Amniotic stem cell (primary cell): ENCODE results near the gene PWWP2B.
A peak's percentile ranks its signal among the peaks of the same experiment; 100 is the strongest.
"Not testable (repeated sequence)": the region's sequence is repeated elsewhere in the genome, so short reads cannot be mapped to it uniquely, and the experiment has no call there.

ENCODE experiments used
- DNase-seq: peaks from one replicate; lab custom pipeline; 2025; lab: John Stamatoyannopoulos, UW

Gene PWWP2B

DNA sequence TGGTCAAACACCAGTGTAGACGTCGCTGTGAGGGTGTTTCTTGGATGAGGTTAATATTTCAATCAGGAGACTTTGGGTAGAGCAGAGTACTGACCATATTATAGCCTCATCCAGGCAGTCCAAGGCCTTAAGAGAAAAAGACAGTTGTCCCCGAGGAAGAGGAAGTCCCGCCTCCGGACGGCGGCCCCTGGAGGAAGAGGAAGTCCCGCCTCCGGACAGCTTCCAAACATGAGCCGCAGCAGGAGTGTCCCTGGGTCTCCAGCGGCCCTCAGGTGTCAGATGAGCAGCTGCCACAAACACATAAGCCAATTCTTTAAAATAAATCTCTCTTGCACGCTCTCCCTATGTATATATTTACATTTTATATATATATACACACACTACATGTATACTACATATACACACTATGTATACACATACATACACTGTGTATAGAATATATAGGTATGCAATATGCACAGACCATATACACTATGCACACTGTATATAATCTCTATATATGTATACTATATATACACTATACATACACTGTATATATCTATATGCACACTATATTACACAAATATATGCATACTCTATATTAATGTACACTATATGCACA, 37.5 kb downstream of the PWWP2B start:
- DNase-seq = no peak

DNA sequence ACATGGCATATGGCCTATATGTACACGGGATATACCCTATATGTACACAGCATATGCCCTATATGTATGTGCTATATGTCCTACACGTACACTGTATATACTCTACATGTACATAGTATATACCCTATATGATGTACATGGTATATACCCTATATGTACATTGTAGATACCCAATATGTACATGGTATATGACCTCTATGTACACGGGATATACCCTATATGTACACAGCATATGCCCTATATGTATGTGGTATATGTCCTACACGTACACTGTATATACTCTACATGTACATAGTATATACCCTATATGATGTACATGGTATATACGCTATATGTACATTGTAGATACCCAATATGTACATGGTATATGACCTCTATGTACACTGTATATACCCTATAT, 38.3 kb downstream of the PWWP2B start:
- not testable (repeated sequence) for DNase-seq

DNA sequence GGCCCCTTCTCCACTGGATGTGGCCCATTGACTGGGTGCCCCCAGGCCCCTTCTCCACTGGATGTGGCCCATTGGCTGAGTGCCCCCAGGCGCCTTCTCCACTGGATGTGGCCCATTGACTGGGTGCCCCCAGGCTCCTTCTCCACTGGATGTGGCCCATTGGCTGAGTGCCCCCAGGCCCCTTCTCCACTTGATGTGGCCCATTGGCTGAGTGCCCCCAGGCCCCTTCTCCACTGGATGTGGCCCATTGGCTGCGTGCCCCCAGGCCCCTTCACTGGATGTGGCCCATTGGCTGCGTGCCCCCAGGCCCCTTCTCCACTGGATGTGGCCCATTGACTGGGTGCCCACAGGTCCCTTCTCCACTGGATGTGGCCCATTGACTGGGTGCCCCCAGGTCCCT, 39.1 kb downstream of the PWWP2B start:
- not testable (repeated sequence) for DNase-seq

DNA sequence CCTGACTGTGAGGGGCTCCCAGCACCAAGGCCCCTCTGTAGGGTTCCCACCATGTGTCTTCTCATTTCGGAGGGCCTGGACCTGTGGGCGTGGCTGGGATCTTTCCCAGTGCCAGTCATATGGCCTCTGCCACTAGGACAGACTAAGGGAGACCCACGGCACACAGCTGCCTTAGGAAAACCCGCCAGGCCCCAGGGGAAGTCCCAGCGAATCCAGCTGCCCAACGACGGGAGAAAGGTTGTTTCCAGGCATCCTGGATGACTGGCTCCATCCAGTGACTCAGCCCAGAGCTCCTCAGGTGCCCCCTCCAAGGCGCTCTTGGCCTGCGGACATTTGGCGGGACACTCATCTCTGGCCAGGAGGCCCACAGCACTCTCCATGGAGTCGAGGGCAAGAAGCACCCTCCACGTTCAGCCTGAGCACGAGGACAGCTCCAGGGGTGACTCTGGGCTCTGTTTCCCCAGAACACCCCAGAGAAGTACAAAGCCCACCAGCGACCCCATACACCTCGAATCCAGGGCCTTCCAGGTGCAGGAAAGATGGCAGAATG, 39.9 kb downstream of the PWWP2B start:
- no peak for DNase-seq

DNA sequence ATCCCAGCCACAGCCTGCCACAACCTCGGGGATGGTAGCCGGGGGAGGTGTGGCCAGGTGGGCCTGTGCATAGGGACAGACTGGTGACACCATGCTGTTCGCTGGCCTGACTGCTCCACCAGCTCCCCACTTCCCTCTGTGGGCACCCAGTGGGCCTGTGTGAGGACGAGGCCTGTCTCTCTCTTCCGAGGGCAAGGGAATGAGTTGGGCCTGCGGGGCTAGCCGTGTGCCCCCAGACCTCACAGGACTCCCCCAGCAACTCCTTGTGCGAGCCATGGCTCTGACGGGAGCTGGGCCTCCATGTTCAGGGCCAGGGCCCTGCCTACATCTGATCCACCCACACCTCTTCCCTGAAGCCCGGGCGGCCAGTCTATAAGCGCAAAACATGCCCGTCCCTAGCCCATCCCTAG, 40.5 kb downstream of the PWWP2B start:
- no peak for DNase-seq

DNA sequence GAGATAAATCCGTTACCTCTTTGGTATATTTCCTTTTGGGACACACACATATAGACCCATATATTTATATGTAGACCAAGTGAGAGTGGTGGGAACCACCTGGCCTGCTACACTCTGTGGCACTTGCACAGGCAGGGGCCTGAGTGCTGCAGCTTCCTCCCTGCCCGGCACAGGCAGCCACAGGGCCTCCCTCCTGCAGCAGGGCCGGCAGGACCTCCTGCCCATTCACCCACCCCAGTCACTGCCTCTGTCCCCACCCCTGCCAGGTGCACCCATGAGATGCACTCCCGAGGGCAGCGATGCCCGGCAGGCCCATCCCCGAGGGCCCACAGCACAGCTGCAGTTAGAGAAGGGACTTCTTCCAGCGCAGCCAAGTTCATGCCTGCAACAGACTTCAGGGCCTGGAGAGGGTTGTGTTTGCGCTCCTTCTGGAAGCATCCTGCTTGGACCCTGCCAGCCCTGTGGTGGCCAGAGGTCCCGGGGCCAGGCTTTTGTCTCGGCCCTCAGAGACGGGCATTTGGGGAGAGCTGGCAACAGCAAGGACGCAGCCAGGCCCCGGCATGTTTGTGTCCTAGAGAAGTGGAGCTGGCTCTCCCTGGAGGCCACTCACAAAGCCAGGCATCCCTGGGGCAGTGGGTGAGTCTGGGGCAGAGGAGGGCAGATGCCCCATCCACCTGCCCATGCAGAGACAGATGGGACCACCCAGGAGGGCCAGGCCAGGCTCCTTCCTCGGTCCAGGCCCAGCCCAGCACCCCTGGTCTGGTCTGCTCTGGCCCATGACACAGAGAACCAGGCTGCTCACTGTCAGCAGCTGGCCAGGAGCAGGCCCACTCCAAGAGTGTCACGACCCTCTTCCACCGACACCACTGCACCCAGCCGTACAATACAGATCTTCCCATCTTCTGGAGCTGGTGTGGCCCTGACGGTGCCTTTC, 41.4 kb downstream of the PWWP2B start:
- DNase-seq = no peak

DNA sequence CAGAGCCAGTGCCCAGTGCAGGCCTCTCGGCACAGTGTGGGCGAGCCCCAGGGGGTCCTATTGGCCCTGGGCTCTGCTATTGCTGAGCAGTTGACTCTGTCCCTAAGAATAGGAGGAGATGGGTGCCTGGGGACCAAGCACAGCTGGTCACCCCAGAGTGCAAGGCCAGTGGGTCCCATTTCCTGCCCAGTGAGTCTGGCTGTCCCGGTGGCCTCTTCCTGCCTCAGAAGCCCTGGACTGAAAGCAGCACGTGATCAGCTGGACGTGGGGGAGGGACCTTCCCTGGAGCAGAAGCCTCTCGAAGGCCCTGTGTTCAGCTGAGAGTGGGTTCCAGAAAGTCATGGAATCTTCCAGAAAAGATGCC, 42.0 kb downstream of the PWWP2B start:
- DNase-seq = no peak

DNA sequence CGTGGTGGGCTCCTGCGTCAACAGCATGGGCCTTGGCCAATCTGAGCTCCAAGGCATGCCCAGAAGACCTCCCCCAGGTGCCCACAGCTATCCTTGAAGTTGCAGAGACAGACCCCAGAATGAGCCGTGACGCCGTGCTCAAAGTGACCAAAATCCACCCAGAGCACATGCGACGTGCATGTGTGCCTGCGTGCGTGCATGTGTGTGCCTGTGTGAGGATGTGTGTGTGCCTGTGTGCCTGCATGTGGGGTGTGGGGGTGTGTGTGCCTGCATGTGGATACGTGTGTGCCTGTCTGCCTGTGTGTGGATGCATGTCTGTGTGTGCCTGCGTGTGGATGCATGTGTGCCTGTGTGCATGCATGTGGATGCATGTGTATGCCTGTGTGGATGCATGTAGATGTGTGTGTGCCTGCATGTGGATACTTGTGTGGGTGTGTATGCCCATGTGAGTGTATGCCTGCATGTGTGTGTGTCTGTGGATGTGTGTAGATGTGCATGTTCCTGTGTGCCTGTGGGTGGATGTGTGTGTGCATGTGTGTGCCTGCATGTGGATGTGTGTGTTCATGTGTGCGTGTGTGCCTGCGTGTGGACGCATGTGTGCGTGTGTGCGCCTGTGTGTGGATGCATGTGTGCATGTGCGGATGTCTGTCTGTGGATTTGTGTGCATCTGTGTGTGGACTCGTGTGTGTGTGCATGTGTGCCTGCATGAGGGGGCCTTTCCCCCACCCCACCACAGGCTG, 42.6 kb downstream of the PWWP2B start:
- no peak for DNase-seq

DNA sequence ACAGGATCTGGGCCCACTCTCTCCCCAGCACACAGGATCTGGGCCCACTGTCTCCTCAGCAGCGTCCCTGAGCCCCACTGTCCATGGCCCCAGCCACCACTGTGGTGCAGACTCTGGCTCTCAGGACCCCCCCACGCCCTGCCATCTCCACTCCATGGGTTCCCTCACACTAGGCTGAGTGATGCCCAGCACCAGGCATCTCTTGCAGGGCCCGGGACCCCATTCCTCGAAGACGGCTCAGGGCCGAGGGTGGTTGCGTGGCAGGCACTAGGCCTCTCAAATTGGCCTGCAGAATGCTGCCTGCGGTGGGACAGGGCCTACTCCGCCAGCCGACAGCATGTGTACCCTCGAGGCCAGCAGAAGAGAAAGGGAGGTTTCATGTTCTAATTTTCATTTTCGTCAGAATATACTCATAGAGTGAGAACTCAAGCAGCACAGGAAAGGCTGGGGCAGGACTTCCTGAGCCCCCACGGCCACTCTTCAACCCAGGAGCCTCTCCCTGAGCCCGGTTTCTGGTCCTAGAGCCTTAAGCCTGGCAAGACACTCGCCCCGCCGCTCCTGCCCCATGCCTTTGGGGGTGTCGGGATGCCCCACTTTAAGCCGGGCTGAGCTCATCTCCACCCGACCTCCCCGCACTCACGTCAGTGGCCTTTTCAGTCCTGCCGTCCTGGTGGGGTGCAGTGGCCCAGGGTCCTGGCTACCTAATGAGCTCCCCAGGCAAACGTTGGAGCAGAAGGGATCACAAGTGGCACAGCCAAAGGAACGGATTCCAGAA, 44.0 kb downstream of the PWWP2B start:
- DNase-seq = no peak

DNA sequence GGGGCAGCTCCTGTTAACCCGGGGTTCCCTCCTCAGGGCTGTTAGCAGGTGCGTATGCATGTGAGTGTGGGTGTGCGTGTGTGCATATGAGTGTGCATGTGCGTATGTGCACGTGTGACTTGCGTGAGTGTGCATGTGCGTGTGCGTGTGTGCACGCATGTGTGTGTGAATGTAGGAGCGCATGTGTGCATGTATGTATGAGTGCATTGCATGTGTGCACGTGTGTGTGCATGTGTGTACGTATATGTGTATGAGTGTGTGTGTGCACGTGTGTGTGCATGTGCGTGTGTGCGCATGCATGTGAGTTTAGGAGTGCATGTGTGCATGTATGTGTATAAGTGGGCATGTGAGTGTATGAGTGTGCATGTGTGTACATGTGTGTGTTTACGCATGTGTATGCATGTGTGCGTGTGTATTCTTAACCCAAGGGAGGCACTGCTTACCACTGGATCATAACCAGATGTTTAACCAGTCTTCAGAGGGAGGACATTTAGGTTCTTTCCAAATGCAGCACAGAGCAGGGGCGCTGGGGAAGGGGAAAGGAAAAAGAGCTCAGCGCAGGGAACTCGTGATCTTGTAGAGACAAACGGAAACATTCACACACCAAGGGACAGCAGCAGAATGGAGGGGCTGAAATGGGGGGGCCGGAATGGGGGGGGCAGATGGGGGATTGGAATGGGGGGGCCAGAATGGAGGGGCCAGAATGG, 45.0 kb downstream of the PWWP2B start:
- no peak for DNase-seq

DNA sequence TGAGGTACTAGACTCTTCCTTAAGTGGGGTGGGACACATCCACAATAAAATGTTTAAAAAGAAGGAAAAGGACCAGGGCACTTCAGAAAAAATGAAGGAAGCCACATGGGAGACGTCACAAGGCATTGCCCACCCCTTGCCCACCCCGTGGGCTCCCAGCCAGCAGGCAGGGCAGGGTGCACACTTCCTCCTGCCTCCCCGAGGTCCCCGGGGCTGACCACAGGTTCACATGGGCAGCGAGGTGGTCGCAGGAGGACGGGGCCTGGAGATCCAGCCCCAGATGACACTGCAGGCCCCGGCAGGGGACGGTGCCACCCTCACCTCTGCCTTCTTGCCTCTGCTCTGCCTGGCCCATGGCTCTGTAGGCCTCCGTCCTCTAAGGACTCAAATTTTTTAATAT, 45.6 kb downstream of the PWWP2B start:
- DNase-seq = no peak

DNA sequence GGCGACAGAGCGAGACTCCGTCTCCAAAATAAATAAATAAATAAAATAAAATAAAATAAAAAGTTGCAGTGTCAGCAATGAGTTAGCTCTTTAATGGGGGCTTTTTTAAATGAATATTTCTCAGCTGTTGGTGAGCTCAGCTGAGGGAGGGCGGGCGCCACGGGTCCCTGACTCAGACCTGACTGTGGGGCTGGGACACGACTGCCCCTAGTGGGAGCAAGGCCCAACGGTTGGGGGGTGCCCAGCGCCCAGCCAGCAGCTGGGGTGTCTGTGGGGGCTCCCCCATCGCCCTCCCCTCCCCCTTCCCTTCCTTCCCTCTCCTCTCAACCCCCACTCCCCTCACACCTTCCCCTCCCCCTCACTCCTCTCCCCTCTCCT, 46.6 kb downstream of the PWWP2B start:
- DNase-seq = no peak

DNA sequence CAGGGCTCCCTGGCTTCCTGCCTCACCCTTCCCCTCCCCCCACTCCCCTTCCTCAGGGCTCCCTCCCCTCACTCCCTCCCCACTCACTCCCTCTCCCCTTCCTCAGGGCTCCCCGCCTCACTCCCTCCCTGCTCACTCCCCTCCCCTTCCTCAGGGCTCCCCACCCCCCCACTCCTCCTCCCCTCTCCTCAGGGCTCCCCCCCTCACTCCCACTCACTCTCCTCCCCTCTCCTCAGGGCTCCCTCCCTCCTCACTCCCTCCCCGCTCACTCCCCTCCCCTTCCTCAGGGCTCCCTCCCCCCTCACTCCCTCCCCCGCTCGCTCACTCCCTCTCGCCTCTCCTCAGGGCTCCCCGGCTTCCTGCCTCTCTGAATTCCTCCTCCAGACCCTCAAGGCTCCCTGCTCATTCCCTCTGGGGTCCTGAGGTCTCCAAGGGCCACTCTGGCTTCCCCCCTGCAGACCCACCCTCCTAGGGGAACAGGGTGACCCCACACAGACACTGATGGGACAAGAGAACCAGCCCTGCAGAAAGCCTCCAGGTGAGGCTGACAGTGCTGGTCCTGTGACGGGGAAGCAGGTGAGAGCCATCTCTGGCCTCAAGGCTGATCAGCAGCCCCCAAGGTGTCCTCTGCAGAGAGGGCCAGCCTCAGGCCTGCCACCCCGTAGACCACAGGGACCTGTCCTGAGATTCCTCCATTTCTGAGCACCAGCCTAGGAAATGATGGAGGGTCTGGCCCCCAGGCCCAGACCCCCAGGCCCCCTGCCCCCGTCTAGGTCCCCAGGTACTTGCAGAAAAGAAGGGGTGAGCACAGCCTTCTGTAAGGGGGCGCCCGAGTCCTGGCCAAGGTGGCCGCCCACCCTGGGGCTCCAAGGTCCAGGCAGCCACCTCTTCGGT, 47.2 kb downstream of the PWWP2B start:
- DNase-seq = no peak

DNA sequence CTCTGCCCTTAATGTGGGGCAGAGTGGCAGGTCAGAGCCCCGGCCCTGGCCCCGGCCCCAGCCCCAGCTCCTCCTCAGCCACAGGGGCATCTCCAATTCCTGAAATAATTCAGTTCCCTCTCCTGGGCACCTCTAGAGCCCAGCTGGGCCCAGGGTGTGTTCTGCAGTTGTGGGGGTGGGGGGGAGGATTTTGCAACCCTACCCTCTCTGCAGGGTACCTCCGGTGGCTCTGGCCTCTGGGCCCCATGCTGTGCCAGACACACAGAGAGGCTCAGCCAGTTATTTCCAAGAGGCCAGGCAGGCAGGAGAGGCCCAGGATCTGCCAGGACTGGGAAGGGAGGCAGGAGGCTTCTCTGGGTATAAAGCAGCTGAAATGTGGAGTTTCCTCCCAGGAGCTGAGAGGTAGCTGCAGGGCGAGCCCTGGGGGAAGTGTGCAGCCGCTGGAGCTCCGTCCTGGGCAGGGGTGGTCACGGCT, 47.9 kb downstream of the PWWP2B start:
- DNase-seq = no peak

DNA sequence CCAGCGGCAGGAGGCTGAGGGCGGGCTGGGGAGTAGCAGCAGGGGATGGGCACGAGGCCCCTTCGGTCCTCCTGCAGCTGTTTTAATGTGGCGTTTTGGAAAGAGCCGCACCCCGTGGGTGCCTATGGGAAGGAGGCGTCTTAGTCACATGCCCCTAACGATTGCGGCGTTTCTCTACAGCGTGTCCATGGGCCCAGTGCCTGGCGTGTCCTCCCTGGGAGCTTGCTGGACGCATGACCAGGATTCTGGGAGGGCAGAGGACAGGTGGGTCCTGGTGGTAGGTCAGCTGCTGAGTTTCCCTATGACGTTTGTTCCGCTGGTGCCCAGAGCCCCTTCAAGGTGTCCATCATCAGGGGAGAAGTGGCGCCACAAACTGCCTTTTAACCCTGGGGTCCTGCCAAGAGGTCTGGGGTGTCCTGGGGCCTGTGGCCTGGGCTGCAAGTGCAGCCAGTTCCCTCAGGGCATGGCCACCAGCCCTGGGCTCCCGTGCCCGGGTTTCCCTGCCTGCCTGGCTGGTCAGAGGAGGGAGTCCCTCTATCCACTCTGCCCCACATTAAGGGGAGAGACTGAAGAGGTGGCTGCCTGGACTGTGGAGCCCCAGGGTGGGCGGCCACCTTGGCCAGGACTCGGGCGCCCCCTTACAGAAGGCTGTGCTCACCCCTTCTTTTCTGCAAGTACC, 48.7 kb downstream of the PWWP2B start:
- no peak for DNase-seq

DNA sequence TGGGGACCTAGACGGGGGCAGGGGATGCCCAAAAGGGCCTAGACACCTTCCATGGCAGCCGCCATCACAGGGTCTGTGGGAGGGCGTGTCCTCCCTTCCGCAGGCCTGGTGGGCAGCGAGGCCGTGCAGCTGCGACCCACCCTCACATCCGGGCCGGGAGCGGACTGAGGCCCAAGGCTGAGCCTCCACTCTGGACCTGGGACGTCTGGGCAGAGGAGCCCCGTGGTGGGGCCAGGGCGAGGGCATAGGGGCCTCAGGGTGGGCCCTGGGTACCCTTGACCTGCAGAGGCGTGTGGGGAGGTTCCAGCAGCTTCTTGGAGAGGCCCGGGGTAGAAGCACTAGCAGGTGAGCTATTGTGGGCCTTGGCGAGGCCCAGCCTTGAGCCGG, 49.2 kb downstream of the PWWP2B start:
- DNase-seq = no peak

DNA sequence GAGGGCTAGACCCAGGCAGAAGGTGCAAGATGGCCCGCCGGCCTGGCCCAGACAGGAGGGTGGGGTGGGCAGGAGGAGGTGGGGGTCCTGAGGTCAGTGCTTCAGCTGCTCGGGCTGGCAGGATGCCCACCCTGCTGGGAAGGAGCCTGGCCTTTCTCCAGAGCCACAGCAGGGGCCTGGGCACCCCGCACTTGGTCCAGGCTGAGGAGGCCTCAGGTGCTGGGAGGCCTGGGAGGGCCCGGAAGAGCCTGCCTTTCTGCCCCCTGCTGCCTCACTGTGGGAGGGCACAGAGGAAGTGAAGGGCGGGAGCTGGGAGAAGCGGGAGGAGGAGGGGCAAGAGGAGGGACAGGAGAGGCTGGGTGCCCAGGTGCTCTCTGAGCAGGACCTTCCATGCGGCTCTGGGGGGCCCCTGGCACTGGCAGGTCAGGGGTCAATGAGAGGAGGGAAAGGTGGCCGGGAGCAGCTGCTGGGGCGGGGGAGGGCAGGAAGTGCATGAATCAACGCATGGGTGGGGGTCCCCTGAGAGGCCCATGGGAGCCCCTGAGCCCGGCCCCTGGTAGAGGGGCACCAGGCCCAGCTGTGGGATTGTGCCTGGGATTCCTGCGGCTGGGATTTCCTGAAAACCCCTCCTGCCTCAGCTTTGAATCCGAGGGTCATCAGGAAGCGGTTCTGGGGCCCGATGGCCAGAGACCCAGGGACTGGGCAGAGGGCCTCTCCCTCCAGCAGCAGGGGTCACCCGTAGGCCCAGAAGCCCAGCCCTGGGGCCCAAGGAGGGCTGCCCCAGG, 49.9 kb downstream of the PWWP2B start:
- no peak for DNase-seq

DNA sequence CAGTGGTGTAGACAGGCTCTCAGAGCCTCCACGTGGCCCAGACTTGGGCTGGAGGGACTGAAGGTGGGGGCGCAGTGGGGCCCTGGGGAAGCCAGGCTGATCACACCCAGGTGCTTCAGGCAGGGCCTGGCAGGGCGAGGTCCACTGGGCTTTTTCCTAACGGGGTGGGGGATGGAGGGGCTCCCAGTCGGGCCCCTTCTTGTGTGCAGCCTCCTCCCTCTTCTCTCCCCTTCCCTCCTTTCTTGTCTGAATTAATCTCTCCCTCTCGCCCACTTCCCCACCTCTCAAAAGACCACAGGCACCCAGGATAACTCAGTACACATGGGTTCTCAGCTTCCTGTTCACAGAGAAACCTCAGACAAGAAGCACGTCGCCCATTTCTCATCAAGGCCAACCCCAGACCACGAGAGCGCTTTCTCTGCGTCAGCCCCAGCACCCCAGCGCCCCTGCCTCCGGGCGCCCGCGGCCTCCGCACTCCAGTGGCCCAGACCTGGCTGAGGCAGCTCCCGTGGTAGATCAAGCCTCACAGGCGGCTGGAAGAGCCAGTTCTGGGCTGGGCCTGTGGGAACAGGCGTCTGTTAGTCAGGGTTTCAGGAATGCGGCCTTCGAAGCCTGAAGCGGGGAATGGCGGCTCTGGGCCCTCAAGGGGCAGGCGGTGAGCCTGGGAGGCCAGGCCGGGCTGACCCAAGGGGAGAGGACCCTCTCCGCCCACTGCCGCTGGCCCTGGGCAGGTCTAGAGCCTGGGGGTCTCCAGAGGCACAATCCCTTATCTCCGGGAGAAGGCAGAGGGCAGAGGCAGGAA, 50.6 kb downstream of the PWWP2B start:
- DNase-seq = peak; percentile 16
